Measurements from ENCODE around the gene JMJD8.
A peak's percentile ranks its signal among the peaks of the same experiment; 100 is the strongest.

JMJD8 gene

GRCh38 chr16:644556-644955 lies 39.6 kb downstream of the JMJD8 start:
- no peaks in the 10 kb centered on the region for H3K36me3 ChIP-seq (ENCODE audit: low read length)
- peaks cover 26% of the 10 kb centered on the region for H3F3A ChIP-seq (ENCODE audit: insufficient read depth)
- no peaks in the 10 kb centered on the region for H3K27me3 ChIP-seq (ENCODE audit: low read length)
- peaks cover 13% of the 10 kb centered on the region for H3K79me2 ChIP-seq (ENCODE audit: insufficient read depth, low read length)
- H3K9me3 ChIP-seq (ENCODE audit: insufficient read depth, low read length) = no peaks in the 10 kb centered on the region
- no peak overlapping the region for H2AFZ ChIP-seq (ENCODE audit: low read depth, low read length, severe bottlenecking)
- TF ChIP-seq EZH2phosphoT487 (conservative IDR thresholded peaks at IDR 0.05; ENCODE audit: low read length) = no peak
- TF ChIP-seq, protein P1, sequence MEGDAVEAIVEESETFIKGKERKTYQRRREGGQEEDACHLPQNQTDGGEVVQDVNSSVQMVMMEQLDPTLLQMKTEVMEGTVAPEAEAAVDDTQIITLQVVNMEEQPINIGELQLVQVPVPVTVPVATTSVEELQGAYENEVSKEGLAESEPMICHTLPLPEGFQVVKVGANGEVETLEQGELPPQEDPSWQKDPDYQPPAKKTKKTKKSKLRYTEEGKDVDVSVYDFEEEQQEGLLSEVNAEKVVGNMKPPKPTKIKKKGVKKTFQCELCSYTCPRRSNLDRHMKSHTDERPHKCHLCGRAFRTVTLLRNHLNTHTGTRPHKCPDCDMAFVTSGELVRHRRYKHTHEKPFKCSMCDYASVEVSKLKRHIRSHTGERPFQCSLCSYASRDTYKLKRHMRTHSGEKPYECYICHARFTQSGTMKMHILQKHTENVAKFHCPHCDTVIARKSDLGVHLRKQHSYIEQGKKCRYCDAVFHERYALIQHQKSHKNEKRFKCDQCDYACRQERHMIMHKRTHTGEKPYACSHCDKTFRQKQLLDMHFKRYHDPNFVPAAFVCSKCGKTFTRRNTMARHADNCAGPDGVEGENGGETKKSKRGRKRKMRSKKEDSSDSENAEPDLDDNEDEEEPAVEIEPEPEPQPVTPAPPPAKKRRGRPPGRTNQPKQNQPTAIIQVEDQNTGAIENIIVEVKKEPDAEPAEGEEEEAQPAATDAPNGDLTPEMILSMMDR (IDR thresholded peaks at IDR 0.05; ENCODE audit: insufficient read depth, low read length, poor library complexity, severe bottlenecking) = no peak
- H4K20me1 ChIP-seq (ENCODE audit: low read depth, low read length) = no peaks in the 10 kb centered on the region
- H3K9me2 ChIP-seq (replicated peaks; ENCODE audit: insufficient read depth, low read length) = no peaks in the 10 kb centered on the region
- H3K4me2 ChIP-seq (ENCODE audit: low read depth, low read length, poor library complexity, severe bottlenecking) = no peak overlapping the region
- no peak overlapping the region for H3K9ac ChIP-seq (ENCODE audit: low read length)
- no peak overlapping the region for H3K4me3 ChIP-seq (ENCODE audit: insufficient read depth, low read length, poor library complexity, severe bottlenecking)
- no peak overlapping the region for H3K27ac ChIP-seq (ENCODE audit: low read depth, low read length)

DNA sequence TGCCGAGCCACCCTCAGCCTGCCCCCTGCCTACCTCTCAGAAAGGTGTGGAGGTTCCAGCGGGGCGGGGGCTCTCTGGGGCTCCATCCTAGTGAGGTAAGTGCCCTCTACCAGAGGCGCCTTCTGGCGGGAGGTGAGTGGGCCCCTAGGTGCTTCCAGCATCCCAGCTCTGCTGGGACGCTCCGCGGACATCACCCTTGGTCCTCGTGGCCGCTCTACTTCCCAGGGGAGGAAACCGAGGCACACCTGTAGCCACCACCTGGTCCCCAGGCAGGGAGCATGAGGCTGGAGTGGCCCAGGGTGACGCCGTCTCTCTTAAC lies 41.1 kb downstream of the JMJD8 start:
- Histone ChIP-seq H3K27me3 (ENCODE audit: low read length) (no peaks in the 10 kb centered on the region), H3K36me3 (ENCODE audit: low read length) (no peaks in the 10 kb centered on the region), H3K4me3 (ENCODE audit: insufficient read depth, low read length, poor library complexity, severe bottlenecking) (peak overlapping the region; percentile 80), H4K20me1 (ENCODE audit: low read depth, low read length) (no peaks in the 10 kb centered on the region), H3K9ac (ENCODE audit: low read length) (peak overlapping the region; percentile 70), H3K9me3 (ENCODE audit: insufficient read depth, low read length) (no peaks in the 10 kb centered on the region), H3K4me2 (ENCODE audit: low read depth, low read length, poor library complexity, severe bottlenecking) (peak overlapping the region; percentile 65), H3F3A (ENCODE audit: insufficient read depth) (peaks cover 27% of the 10 kb centered on the region), H2AFZ (ENCODE audit: low read depth, low read length, severe bottlenecking) (no peak overlapping the region), H3K9me2 (replicated peaks; ENCODE audit: insufficient read depth, low read length) (no peaks in the 10 kb centered on the region), H3K79me2 (ENCODE audit: insufficient read depth, low read length) (peaks cover 13% of the 10 kb centered on the region), H3K27ac (ENCODE audit: low read depth, low read length) (peak overlapping the region; percentile 74)
- TF ChIP-seq, protein P1 (IDR thresholded peaks at IDR 0.05; ENCODE audit: insufficient read depth, low read length, poor library complexity, severe bottlenecking) = no peak
- no peak for TF ChIP-seq EZH2phosphoT487 (conservative IDR thresholded peaks at IDR 0.05; ENCODE audit: low read length)

- no peaks in the 10 kb centered on the region for H4K20me1 ChIP-seq (ENCODE audit: low read depth, low read length)
Measured at GRCh38 chr16:642189-643049, 41.7 kb downstream of the JMJD8 start.

More at GRCh38 chr16:642189-643049, 41.7 kb downstream of the JMJD8 start:
- Histone ChIP-seq H3K79me2 (ENCODE audit: insufficient read depth, low read length) (peaks cover 13% of the 10 kb centered on the region), H2AFZ (ENCODE audit: low read depth, low read length, severe bottlenecking) (no peak overlapping the region), H3K9me3 (ENCODE audit: insufficient read depth, low read length) (no peaks in the 10 kb centered on the region), H3K27ac (ENCODE audit: low read depth, low read length) (peak overlapping the region; percentile 74), H3K36me3 (ENCODE audit: low read length) (no peaks in the 10 kb centered on the region), H3F3A (ENCODE audit: insufficient read depth) (peaks cover 26% of the 10 kb centered on the region), H3K27me3 (ENCODE audit: low read length) (no peaks in the 10 kb centered on the region), H3K9me2 (replicated peaks; ENCODE audit: insufficient read depth, low read length) (no peaks in the 10 kb centered on the region), H3K4me3 (ENCODE audit: insufficient read depth, low read length, poor library complexity, severe bottlenecking) (peak overlapping the region; percentile 80), H3K9ac (ENCODE audit: low read length) (peak overlapping the region; percentile 70), H3K4me2 (ENCODE audit: low read depth, low read length, poor library complexity, severe bottlenecking) (peak overlapping the region; percentile 65)
- no peak for TF ChIP-seq EZH2phosphoT487 (conservative IDR thresholded peaks at IDR 0.05; ENCODE audit: low read length)
- TF ChIP-seq, protein P1 (IDR thresholded peaks at IDR 0.05; ENCODE audit: insufficient read depth, low read length, poor library complexity, severe bottlenecking) = no peak

Data from SU-DHL-6 (cell line).